GM13977 (cell line): Measurements from ENCODE around the gene NUBPL.

Experiments
- DNase-seq: peaks from one replicate; pipeline ENCODE4 v3.0.0; 2012; ENCODE audit warnings: low spot score
- in situ Hi-C: fragments of 300-500 bp; cut with MboI; formaldehyde crosslinking; loops from one replicate; pipeline ENCODE4 v1.12.0; 2022; ENCODE audit warnings: low sequenced_read_pairs, low pct_unique_long_range_greater_than_20kb, mixed read lengths, inconsistent platforms; ENCODE audit not compliant: unreplicated experiment
- TF ChIP-seq, protein P1 (sequence below): IDR thresholded peaks from 2 replicates; pipeline ENCODE4 v1.5.1; 2012; ENCODE audit warnings: mild to moderate bottlenecking, control low read depth; ENCODE audit not compliant: insufficient read depth; ENCODE audit errors: extremely low read depth, missing control alignments

NUBPL gene

GRCh38 chr14:31770271-31770670 lies 209.1 kb downstream of the NUBPL start:
- TF ChIP-seq, protein P1, sequence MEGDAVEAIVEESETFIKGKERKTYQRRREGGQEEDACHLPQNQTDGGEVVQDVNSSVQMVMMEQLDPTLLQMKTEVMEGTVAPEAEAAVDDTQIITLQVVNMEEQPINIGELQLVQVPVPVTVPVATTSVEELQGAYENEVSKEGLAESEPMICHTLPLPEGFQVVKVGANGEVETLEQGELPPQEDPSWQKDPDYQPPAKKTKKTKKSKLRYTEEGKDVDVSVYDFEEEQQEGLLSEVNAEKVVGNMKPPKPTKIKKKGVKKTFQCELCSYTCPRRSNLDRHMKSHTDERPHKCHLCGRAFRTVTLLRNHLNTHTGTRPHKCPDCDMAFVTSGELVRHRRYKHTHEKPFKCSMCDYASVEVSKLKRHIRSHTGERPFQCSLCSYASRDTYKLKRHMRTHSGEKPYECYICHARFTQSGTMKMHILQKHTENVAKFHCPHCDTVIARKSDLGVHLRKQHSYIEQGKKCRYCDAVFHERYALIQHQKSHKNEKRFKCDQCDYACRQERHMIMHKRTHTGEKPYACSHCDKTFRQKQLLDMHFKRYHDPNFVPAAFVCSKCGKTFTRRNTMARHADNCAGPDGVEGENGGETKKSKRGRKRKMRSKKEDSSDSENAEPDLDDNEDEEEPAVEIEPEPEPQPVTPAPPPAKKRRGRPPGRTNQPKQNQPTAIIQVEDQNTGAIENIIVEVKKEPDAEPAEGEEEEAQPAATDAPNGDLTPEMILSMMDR, result no peak
- no peak for DNase-seq
- in situ Hi-C loops, result no loop called here

GRCh38 chr14:31774567-31774966 lies 213.4 kb downstream of the NUBPL start:
- TF ChIP-seq, protein P1, result no peak
- in situ Hi-C loops, result no loop called here
- no peak for DNase-seq

- TF ChIP-seq, protein P1, result no peak
- no peak for DNase-seq
- in situ Hi-C loops, result no loop called here
Observed at GRCh38 chr14:31777312-31777711, 216.1 kb downstream of the NUBPL start.

GRCh38 chr14:31781578-31781977 lies 220.4 kb downstream of the NUBPL start:
- no peak for DNase-seq
- in situ Hi-C loops, result no loop called here
- TF ChIP-seq, protein P1, result no peak

- TF ChIP-seq, protein P1, result no peak
- DNase-seq, result no peak
- in situ Hi-C loops, result no loop called here
Observed at GRCh38 chr14:31785574-31785973, 224.4 kb downstream of the NUBPL start.

DNA sequence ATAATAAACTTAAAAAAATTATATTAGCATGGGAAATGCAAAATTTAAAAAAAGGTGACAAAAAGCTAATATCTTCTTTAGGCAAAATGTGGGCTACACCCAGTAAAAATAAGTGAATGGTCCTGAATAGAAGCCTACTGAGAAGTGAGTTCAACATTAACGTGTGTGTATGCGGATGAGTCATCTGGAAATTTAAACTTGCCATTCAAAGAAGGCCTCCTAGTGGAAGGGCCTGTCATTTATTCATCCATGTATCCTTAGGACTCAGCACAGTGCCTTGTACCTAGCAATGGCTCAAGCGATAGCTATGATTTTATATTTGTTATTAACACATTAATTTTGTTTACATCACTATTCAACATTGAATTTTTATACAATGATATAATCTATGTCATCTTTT lies 226.2 kb downstream of the NUBPL start:
- TF ChIP-seq, protein P1, result no peak
- DNase-seq, result no peak
- in situ Hi-C loops, result no loop called here

- TF ChIP-seq, protein P1, result no peak
- in situ Hi-C loops, result no loop called here
- DNase-seq, result no peak
Observed at GRCh38 chr14:31788340-31788739, 227.1 kb downstream of the NUBPL start.
